Measurements from ENCODE around the gene ZMYND15.
"Not testable (repeated sequence)": the region's sequence is repeated elsewhere in the genome, so short reads cannot be mapped to it uniquely, and the experiment has no call there.

The ZMYND15 gene

DNA sequence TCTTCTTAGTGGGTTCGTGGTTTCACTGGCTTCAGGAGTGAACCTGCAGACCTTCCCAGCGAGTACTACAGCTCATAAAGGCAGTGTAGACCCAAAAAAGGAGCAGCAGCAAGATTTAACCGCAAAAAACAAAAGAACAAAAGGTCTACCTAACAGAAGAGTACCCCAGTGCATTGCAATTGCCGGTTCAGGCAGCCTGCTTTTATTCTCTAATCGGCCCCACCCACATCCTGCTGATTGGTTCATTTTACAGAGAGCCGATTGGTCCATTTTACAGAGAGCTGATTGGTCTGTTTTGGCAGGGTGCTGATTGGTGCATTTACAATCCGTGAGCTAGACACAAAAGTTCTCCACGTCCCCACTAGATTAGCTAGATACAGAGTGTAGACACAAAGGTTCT lies 31.2 kb upstream of the ZMYND15 start:
- FAIRE-seq: no peak
- no peak for DNase-seq (ENCODE audit: insufficient read length)
- TF ChIP-seq TAF1 (IDR thresholded peaks at IDR 0.05; ENCODE audit: borderline replicate concordance, low read depth, low read length): no peak
- peak; percentile 59; the same call in 1 of the 2 replicates for TF ChIP-seq POLR2A (IDR thresholded peaks at IDR 0.05; ENCODE audit: low read depth, low read length)
- TF ChIP-seq POLR2AphosphoS5 (IDR thresholded peaks at IDR 0.05; ENCODE audit: low read depth, low read length): 0 out of 2 replicates have a peak, but pooled peaks have one; percentile 37

DNA sequence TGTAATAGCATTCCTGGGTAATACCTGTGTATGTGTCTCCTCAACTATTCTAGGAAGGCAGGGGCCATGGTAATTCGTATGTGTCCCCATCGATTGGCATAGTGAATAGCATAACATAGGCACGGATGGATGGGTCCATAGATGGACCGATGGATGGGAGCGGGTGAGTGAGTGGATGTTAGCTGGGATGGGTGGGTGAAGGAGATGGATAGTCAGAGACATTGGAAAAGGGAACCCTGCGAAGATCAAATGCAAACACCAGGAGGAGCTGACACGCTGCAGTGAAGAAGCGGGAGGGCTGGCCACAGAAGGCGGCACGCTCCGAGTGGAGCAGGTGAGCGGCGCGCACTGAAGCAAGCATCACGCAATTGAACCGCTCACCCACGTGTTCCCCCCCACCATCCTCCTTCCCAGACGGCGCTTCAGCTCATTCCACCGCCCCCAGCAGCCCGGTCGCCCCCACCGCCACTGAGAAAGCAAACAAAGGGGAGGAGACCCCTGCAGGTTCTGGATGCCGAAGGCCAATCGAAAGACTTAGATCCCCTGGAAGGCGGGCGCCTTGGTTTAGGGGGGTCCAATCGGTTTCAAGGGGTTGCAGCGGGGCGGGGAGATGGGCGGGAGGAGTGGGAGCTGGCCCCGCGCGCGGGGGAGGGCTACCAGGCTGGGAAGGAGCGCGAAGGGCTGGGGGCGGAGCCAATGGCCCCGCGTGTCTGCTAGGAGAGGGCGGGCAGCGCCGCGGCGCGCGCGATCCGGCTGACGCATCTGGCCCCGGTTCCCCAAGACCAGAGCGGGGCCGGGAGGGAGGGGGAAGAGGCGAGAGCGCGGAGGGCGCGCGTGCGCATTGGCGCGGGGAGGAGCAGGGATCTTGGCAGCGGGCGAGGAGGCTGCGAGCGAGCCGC lies 29.6 kb upstream of the ZMYND15 start, which contains the start of gene ARRB2:
ARRB2 (plus strand) TSS at position 839 of the 899 bp plus-strand sequence. CDS start 90 bp downstream, outside the sequence.
- TF ChIP-seq TAF1 (IDR thresholded peaks at IDR 0.05; ENCODE audit: borderline replicate concordance, low read depth, low read length) (no peak), POLR2A (IDR thresholded peaks at IDR 0.05; ENCODE audit: low read depth, low read length) (peak; percentile 59; the same call in 1 of the 2 replicates)
- peak; percentile 100 for FAIRE-seq

DNA sequence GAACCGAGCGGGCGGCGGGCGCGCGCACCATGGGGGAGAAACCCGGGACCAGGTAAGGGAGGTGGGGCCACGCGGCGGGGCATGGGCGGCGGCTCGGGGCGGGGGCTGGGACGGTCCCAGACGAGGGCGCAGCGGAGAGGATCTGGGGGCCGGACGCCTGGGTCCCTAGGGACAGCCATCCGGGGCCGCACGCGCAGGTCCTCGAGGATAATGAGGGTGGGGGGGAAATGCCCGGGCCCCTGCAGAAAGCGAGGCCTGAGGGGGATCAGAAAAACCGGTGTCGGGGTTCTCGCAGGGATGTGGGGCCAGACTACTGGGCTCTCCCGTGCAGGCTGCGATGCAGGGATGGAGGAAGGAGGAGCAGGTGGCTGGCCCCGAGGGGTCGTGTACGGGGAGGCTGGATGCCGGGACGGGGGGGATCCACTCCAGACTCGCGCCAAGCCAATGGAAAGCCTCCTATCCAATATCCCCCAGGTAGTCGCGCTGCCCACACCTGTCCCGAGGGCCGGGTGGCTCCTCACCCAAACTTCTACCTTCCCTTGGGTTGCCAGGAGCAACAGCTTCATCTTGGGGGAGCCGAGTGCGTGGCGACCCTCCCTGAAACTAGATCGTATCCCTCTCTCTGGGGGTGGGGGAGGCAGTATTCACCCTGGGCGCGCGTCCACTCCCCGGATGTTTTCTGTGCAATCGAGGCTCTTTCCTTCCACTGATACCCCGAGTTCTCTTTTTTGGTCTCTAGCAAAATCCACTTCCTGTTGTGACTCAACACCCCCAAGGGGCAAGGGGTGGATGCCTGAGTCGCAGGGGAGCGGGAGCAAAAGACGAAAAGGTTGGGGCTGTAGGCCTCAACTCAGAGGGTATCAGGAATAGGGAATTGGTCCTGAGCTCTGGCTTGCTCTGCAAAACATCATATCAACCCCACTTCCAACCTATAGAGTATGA lies 28.7 kb upstream of the ZMYND15 start:
- TF ChIP-seq POLR2AphosphoS5 (IDR thresholded peaks at IDR 0.05; ENCODE audit: low read depth, low read length) (no peak), POLR2A (IDR thresholded peaks at IDR 0.05; ENCODE audit: low read depth, low read length) (no peak), TAF1 (IDR thresholded peaks at IDR 0.05; ENCODE audit: borderline replicate concordance, low read depth, low read length) (no peak)
- peak; percentile 84 for FAIRE-seq
- no peak for DNase-seq (ENCODE audit: insufficient read length)

More for the DNA sequence above, 29.6 kb upstream of the ZMYND15 start, which contains the start of gene ARRB2:
- DNase-seq (ENCODE audit: insufficient read length): peak; percentile 96

DNA sequence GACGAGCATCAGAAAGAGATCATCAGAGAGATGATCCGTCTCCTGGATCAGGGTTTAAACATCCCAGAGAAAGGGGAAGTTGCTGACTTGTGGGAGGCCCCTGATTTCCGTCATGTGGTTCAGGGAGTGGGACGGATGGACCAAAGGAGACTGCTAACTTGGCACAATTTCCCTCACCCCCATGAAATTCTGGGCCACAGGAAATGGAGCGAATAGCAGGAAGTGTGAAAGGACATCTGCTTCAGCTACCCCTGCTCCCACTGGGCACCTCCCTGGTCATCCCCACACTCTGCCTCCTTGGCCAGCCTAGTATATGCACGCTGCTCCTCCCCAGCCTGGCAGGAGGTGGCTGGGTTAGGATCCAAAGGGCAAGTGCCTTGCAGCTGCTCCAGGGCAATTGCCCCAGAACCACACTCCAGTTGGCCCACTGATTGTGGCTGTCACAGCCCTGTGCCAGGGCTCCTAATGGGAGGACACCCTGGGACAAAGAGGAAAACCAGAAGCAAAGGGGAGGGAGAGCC lies 27.9 kb upstream of the ZMYND15 start:
- TF ChIP-seq POLR2AphosphoS5 (IDR thresholded peaks at IDR 0.05; ENCODE audit: low read depth, low read length) (no peak), POLR2A (IDR thresholded peaks at IDR 0.05; ENCODE audit: low read depth, low read length) (no peak), TAF1 (IDR thresholded peaks at IDR 0.05; ENCODE audit: borderline replicate concordance, low read depth, low read length) (no peak)
- no peak for DNase-seq (ENCODE audit: insufficient read length)
- FAIRE-seq: peak; percentile 36

DNA sequence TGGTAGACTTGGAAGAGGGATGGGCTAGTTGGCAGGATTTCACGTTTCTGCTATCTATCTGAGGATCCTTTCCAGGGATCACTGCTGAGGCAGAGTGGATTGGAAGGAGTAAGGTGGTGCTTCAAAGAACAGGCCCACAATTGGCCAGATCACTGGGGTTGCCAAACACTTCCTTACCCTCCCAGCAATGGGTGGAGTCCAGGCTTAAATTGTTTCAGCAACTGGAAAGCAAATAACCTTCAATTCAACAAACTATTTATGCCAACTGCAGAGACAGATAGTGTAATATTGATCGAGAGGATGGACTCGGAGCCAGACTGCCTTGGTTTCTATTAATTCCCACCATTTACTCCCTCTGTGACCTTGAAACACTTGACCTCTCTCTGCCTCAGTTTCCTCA lies 27.1 kb upstream of the ZMYND15 start:
- FAIRE-seq: no peak
- DNase-seq (ENCODE audit: insufficient read length): no peak
- no peak for TF ChIP-seq POLR2A (IDR thresholded peaks at IDR 0.05; ENCODE audit: low read depth, low read length)
- TF ChIP-seq TAF1 (IDR thresholded peaks at IDR 0.05; ENCODE audit: borderline replicate concordance, low read depth, low read length): no peak
- TF ChIP-seq POLR2AphosphoS5 (IDR thresholded peaks at IDR 0.05; ENCODE audit: low read depth, low read length): no peak

DNA sequence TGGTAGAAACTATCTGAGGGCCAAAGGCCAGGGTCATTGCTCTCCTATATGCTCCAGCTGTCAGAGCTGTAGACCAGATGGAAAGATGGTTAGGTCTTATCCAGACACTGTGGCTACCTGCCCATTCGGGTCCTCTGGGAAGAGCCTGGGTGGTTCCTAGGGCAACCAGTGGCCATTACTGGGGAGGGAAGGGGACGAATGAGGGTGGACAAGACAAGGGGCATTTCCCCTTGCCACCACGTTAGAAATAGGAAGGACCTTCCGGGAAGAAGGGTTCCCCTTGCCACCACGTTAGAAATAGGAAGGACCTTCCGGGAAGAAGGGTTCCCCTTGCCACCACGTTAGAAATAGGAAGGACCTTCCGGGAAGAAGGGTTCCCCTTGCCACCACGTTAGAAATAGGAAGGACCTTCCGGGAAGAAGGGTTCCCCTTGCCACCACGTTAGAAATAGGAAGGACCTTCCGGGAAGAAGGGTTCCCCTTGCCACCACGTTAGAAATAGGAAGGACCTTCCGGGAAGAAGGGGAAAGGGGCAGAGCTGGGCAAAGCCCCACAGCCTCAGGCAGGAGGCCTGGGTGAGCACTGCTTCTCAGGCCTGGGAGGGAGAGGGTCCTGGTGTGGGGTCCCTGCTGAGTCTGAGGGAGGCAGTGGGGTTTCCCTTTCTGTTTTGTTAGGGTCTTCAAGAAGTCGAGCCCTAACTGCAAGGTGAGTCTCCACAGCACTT lies 25.1 kb upstream of the ZMYND15 start:
- not testable (repeated sequence) for FAIRE-seq

DNA sequence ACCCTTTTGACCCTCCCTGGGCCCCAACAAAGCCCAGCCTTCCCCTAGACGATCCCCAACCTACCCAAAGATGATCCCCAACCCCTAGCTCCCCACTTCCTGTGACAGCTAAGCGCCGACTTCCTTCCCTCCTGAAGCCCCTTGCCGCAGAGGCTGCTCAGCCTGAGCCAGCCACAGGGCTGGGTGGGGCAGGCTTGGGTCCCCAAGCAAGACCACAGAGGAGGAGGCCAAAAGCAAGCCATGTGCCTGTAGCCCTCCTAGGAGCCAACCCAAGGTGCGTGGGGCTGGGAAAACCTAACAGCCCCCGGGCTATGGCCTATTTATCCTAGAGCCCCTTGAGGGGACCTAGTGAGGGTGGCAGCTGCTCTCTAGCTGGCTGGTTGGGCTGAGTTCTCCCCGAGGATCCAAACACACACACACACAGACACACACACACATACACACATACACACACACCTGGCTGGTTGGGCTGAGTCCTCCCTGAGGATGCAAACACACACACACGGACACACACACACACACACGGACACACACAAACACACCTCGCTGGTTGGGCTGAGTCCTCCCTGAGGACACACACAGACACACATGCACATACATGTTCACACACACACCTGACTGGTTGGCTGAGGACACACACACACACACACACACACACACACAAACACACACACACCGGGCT lies 24.4 kb upstream of the ZMYND15 start:
- TF ChIP-seq POLR2A (IDR thresholded peaks at IDR 0.05; ENCODE audit: low read depth, low read length) (peak; percentile 32; the same call in 1 of the 2 replicates), POLR2AphosphoS5 (IDR thresholded peaks at IDR 0.05; ENCODE audit: low read depth, low read length) (no peak)
- DNase-seq (ENCODE audit: insufficient read length): no peak
- FAIRE-seq: no peak

More for the DNA sequence above, 25.1 kb upstream of the ZMYND15 start:
- DNase-seq (ENCODE audit: insufficient read length): not testable (repeated sequence)

DNA sequence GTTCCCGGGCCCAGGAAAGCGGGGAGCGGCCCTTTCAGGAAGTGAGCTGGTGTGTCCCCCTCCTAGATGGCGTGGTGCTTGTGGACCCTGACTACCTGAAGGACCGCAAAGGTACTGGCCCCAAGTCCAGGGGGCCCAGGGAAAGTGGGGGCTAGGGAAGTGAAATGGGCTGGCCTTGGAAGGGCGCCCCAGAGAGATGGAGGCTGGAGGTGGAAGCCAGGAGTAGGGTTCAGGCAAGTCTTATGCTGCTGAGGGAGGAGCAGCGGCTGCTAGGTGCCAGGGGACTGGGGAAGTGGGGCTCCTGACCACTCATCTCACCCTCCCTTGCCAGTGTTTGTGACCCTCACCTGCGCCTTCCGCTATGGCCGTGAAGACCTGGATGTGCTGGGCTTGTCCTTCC lies 23.6 kb upstream of the ZMYND15 start:
- DNase-seq (ENCODE audit: insufficient read length): no peak
- TF ChIP-seq POLR2A (IDR thresholded peaks at IDR 0.05; ENCODE audit: low read depth, low read length) (no peak), POLR2AphosphoS5 (IDR thresholded peaks at IDR 0.05; ENCODE audit: low read depth, low read length) (no peak), TAF1 (IDR thresholded peaks at IDR 0.05; ENCODE audit: borderline replicate concordance, low read depth, low read length) (no peak)
- FAIRE-seq: no peak

DNA sequence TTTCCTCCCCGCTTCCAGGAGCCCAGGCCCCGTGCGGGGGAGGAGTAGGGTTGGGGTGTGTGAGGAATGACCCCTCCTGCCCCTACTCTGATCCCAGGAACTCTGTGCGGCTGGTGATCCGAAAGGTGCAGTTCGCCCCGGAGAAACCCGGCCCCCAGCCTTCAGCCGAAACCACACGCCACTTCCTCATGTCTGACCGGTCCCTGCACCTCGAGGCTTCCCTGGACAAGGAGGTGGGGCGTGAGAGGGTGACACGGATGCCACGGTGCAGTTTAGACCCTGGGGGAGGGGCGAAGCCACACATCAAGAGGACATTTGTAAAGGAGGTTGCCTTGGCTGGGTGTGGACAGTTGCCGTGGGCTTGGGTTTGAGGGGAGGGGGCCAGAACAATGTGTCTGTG lies 21.8 kb upstream of the ZMYND15 start:
- no peak for FAIRE-seq
- TF ChIP-seq TAF1 (IDR thresholded peaks at IDR 0.05; ENCODE audit: borderline replicate concordance, low read depth, low read length) (no peak), POLR2AphosphoS5 (IDR thresholded peaks at IDR 0.05; ENCODE audit: low read depth, low read length) (no peak), POLR2A (IDR thresholded peaks at IDR 0.05; ENCODE audit: low read depth, low read length) (no peak)
- DNase-seq (ENCODE audit: insufficient read length): no peak

DNA sequence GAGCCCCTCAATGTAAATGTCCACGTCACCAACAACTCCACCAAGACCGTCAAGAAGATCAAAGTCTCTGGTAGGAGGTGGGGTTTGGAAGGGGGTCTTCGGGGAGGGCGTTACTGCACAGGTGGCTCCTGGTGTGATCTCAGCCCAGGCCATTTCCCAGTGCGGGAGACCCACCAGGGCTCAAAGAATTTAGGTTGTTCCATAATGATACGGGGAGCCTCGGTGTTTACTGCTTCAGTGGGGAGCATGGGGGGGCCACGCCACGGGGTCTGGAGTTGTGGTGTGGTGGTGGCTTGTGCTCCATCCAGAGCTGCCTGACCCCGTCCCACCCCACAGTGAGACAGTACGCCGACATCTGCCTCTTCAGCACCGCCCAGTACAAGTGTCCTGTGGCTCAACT lies 21.4 kb upstream of the ZMYND15 start:
- FAIRE-seq (no peak), DNase-seq (ENCODE audit: insufficient read length) (no peak)
- no peak for TF ChIP-seq POLR2A (IDR thresholded peaks at IDR 0.05; ENCODE audit: low read depth, low read length)
- no peak for TF ChIP-seq TAF1 (IDR thresholded peaks at IDR 0.05; ENCODE audit: borderline replicate concordance, low read depth, low read length)
- TF ChIP-seq POLR2AphosphoS5 (IDR thresholded peaks at IDR 0.05; ENCODE audit: low read depth, low read length): no peak
